Inferior parietal cortex (tissue), 1 donor: ENCODE results near the gene HELT.
"Not testable (repeated sequence)": the region's sequence is repeated elsewhere in the genome, so short reads cannot be mapped to it uniquely, and the experiment has no call there.

ENCODE experiments used
- DNase-seq: peaks from one replicate; pipeline ENCODE4 v3.0.0-alpha.2; 2016; ENCODE audit errors: extremely low spot score

The HELT gene

GRCh38 chr4:185017964-185018772 lies at the start of gene HELT:
Gene HELT (plus strand): TSS chr4:185018490. CDS start chr4:185018929, 439 bp downstream.
- DNase-seq, result no peak

GRCh38 chr4:184968784-184969201 lies 49.5 kb upstream of the HELT start:
- no peak for DNase-seq

- no peak for DNase-seq
Measured at GRCh38 chr4:184969610-184970009, 48.7 kb upstream of the HELT start.

- DNase-seq, result no peak
Measured at GRCh38 chr4:184972991-184973390, 45.3 kb upstream of the HELT start.

- DNase-seq, result not testable (repeated sequence)
Measured at GRCh38 chr4:184976348-184976747, 41.9 kb upstream of the HELT start.

- no peak for DNase-seq
Measured at GRCh38 chr4:184977747-184978146, 40.5 kb upstream of the HELT start.

- DNase-seq, result no peak
Measured at GRCh38 chr4:184978211-184978610, 40.1 kb upstream of the HELT start.

GRCh38 chr4:184979461-184980124 lies 38.7 kb upstream of the HELT start:
- DNase-seq, result no peak

GRCh38 chr4:184980261-184980660 lies 38.0 kb upstream of the HELT start:
- DNase-seq, result no peak

- peak; percentile 30 for DNase-seq
Measured at GRCh38 chr4:184983672-184984356, 34.5 kb upstream of the HELT start.

- no peak for DNase-seq
Measured at GRCh38 chr4:184987493-184988031, 30.7 kb upstream of the HELT start.

- no peak for DNase-seq
Measured at GRCh38 chr4:184988611-184989010, 29.7 kb upstream of the HELT start.

GRCh38 chr4:184989283-184989682 lies 29.0 kb upstream of the HELT start:
- not testable (repeated sequence) for DNase-seq

GRCh38 chr4:184990131-184990530 lies 28.2 kb upstream of the HELT start:
- DNase-seq, result not testable (repeated sequence)

- DNase-seq, result no peak
Measured at GRCh38 chr4:184991860-184992259, 26.4 kb upstream of the HELT start.

- DNase-seq, result no peak
Measured at GRCh38 chr4:184992422-184992821, 25.9 kb upstream of the HELT start.

- no peak for DNase-seq
Measured at GRCh38 chr4:184993247-184993646, 25.0 kb upstream of the HELT start.

- no peak for DNase-seq
Measured at GRCh38 chr4:184994010-184994622, 24.2 kb upstream of the HELT start.

GRCh38 chr4:184994623-184995010 lies 23.7 kb upstream of the HELT start:
- no peak for DNase-seq

GRCh38 chr4:184997656-184998055 lies 20.6 kb upstream of the HELT start:
- DNase-seq, result not testable (repeated sequence)

- DNase-seq, result no peak
Measured at GRCh38 chr4:185002784-185003183, 15.5 kb upstream of the HELT start.
